ENCODE measurements around the gene SSR2. TPM values are rescaled to one million over a fixed set of nuclear protein-coding genes. Genes with fewer than 3 reads are reported as not detected.

Gene SSR2
- total RNA-seq, 2 donors from 2014 or later: 201 to 229 TPM

GRCh38 chr1:155968051-155968400 lies 52.7 kb downstream of the SSR2 start:
- 74% methylated on average over 7 of the region's 7 CpGs for WGBS
- no peak for DNase-seq (ENCODE audit: low spot score)
- Histone ChIP-seq H3K27me3 (replicated peaks; ENCODE audit: insufficient read depth) (no peaks in the 10 kb centered on the region), H3K4me1 (replicated peaks) (no peaks in the 10 kb centered on the region), H3K4me3 (no peak overlapping the region), H3K36me3 (no peaks in the 10 kb centered on the region), H3K27ac (peak overlapping the region in 1 of 2 donors; percentile 35), H3K9me3 (no peaks in the 10 kb centered on the region)
- intact Hi-C loops (cut with DNase I): no loop called here
- TF ChIP-seq POLR2AphosphoS5 (IDR thresholded peaks at IDR 0.05): no peak
- TF ChIP-seq CTCF (IDR thresholded peaks at IDR 0.05): no peak
- TF ChIP-seq POLR2A (IDR thresholded peaks at IDR 0.05): no peak

- intact Hi-C loops (cut with DNase I): no loop called here
- DNase-seq (ENCODE audit: low spot score): no peak
- no peaks in the 10 kb centered on the region for H3K27me3 ChIP-seq (replicated peaks; ENCODE audit: insufficient read depth)
- TF ChIP-seq POLR2A (IDR thresholded peaks at IDR 0.05) (no peak), CTCF (IDR thresholded peaks at IDR 0.05) (no peak), POLR2AphosphoS5 (IDR thresholded peaks at IDR 0.05) (no peak)
- H3K9me3 ChIP-seq: no peaks in the 10 kb centered on the region
- H3K27ac ChIP-seq: peak overlapping the region; percentile 24 to 35
- no peaks in the 10 kb centered on the region for H3K4me1 ChIP-seq (replicated peaks)
- no peak overlapping the region for H3K4me3 ChIP-seq
- WGBS: 50% methylated on average over 13 of the region's 13 CpGs
- peaks cover 0 to 4% of the 10 kb centered on the region in 2 donors for H3K36me3 ChIP-seq
Observed at GRCh38 chr1:155967341-155968050, 53.3 kb downstream of the SSR2 start.

- H3K27me3 ChIP-seq (replicated peaks; ENCODE audit: insufficient read depth): no peaks in the 10 kb centered on the region
- no peaks in the 10 kb centered on the region for H3K9me3 ChIP-seq
- TF ChIP-seq POLR2AphosphoS5 (IDR thresholded peaks at IDR 0.05) (no peak), POLR2A (IDR thresholded peaks at IDR 0.05) (no peak), CTCF (IDR thresholded peaks at IDR 0.05) (no peak)
- H3K4me3 ChIP-seq: no peak overlapping the region
- H3K4me1 ChIP-seq (replicated peaks): no peaks in the 10 kb centered on the region
- no peak for DNase-seq (ENCODE audit: low spot score)
- WGBS: 68% methylated on average over 7 of the region's 7 CpGs
- H3K27ac ChIP-seq: peak overlapping the region in 1 of 2 donors; percentile 35
- peaks cover 0 to 12% of the 10 kb centered on the region in 2 donors for H3K36me3 ChIP-seq
- intact Hi-C loops (cut with DNase I): no loop called here
Observed at GRCh38 chr1:155966750-155967149, 54.0 kb downstream of the SSR2 start.

GRCh38 chr1:155966135-155966534 lies 54.6 kb downstream of the SSR2 start:
- Histone ChIP-seq H3K4me1 (replicated peaks) (no peaks in the 10 kb centered on the region), H3K27me3 (replicated peaks; ENCODE audit: insufficient read depth) (no peaks in the 10 kb centered on the region), H3K27ac (no peak overlapping the region), H3K36me3 (peaks cover 0 to 15% of the 10 kb centered on the region in 2 donors), H3K4me3 (no peak overlapping the region), H3K9me3 (no peaks in the 10 kb centered on the region)
- intact Hi-C loops (cut with DNase I): no loop called here
- no peak for TF ChIP-seq POLR2A (IDR thresholded peaks at IDR 0.05)
- no peak for TF ChIP-seq CTCF (IDR thresholded peaks at IDR 0.05)
- no peak for TF ChIP-seq POLR2AphosphoS5 (IDR thresholded peaks at IDR 0.05)
- 76% methylated on average over 9 of the region's 9 CpGs for WGBS
- DNase-seq (ENCODE audit: low spot score): no peak

GRCh38 chr1:155964193-155964592 lies 56.6 kb downstream of the SSR2 start:
- no peaks in the 10 kb centered on the region for H3K4me1 ChIP-seq (replicated peaks)

More at GRCh38 chr1:155964193-155964592, 56.6 kb downstream of the SSR2 start:
- no peak for DNase-seq (ENCODE audit: low spot score)
- 87% methylated on average over 7 of the region's 7 CpGs for WGBS
- H3K36me3 ChIP-seq: peaks cover 0 to 15% of the 10 kb centered on the region in 2 donors
- TF ChIP-seq POLR2A (IDR thresholded peaks at IDR 0.05) (no peak), POLR2AphosphoS5 (IDR thresholded peaks at IDR 0.05) (no peak), CTCF (IDR thresholded peaks at IDR 0.05) (no peak)
- H3K27ac ChIP-seq: no peak overlapping the region
- H3K9me3 ChIP-seq: no peaks in the 10 kb centered on the region
- no peak overlapping the region for H3K4me3 ChIP-seq
- no peaks in the 10 kb centered on the region for H3K27me3 ChIP-seq (replicated peaks; ENCODE audit: insufficient read depth)
- intact Hi-C loops (cut with DNase I): no loop called here

Data from prostate gland (tissue), 2 donors.